CD4-positive, alpha-beta T cell treated with Interleukin-4 for 4 hours (primary cell): ENCODE measurements around the gene GRXCR1.

Experiments
- DNase-seq: peaks from one replicate; pipeline ENCODE4 v3.0.0-alpha.2; 2020

GRXCR1 gene

DNA sequence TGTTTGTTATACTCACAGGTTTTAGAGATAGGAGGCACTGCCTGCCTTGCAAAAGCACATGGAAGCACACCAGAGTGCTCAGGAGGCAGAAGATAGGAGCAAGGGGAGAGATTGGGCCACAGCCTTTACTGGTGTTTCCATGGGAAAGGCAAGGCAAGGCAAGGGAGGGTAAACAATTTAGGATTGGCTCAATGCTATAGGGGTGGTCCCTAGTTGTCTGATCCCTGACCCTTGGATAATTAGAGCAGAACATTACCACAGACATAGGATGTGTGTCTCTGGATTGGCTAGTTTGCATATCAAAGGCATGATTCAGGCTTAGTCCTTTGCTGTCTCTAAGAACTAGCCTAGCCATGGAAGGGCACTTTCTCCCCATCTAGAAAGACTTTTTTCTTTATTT, 36.1 kb downstream of the GRXCR1 start:
- DNase-seq = no peak

DNA sequence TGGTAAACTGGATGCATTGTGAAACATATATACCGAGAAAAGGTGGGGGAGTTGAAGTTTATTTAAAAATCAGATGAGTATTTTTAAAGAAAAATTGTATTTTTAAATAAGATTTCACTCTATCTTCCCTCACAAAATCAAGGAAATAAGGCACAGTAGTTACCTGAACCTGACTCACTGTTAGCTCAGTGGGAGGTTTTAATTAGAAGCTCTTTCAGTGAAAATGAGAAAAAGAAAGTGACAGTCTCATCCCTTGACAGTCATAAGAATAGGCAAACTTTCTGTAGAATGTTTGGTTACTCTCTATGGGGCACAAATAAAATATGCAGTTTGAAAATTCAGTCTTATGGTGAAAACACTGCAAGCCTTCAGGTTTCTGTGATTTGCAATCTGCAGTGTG, 49.7 kb downstream of the GRXCR1 start:
- DNase-seq = no peak

DNA sequence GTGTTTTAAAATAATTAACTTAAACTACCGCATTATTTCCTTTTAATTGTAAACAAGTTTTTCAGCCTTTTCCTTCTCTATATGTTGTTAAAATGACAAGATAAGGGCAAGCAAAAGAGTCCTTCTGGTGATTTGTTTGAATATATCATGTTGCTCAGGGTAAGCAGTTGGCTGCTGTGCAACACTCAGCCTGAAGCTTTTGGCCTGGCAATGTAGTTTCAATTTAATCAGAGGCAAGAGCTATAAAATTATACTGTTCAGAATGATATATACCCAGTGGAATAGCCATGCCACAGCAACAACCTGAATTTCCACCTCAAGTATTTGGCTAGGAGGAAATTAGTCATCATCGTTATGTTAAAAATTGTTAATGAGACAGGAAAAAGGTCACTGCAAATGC, 53.4 kb downstream of the GRXCR1 start:
- DNase-seq = no peak

GRCh38 chr4:42953321-42953720, 60.8 kb downstream of the GRXCR1 start:
- DNase-seq = no peak

DNA sequence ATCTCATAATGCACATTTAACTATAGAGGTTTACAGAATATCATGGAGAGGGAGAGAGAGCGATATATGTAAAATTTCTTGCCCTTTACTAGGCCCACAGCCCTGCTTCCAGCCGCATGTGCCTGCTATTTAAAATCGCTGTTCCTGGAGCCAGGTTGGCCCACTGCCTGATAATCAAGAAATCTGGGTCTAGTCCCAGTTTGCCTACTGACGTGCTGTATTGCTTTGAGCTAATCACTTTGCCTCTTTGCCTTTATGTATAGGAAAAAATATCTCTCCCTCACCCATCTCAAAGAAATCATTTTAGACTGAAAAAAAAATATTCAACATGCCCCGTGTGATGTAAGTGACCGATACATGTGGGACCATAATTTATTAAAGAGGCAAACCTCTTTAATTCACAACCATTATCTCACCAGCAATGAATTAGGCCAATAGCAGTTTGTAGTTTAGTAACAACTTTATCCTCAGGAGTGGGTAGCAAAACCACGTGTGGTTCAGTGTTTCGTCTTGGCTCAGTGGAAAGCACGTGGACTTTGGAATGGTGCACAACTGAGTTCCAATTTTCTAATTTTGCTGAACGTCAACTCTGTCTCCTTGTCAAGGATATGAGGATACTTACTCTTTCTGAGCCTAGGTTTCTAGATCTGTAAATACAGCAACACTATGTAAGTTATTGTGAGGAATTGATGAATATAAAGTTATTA, 62.6 kb downstream of the GRXCR1 start:
- DNase-seq = no peak

DNA sequence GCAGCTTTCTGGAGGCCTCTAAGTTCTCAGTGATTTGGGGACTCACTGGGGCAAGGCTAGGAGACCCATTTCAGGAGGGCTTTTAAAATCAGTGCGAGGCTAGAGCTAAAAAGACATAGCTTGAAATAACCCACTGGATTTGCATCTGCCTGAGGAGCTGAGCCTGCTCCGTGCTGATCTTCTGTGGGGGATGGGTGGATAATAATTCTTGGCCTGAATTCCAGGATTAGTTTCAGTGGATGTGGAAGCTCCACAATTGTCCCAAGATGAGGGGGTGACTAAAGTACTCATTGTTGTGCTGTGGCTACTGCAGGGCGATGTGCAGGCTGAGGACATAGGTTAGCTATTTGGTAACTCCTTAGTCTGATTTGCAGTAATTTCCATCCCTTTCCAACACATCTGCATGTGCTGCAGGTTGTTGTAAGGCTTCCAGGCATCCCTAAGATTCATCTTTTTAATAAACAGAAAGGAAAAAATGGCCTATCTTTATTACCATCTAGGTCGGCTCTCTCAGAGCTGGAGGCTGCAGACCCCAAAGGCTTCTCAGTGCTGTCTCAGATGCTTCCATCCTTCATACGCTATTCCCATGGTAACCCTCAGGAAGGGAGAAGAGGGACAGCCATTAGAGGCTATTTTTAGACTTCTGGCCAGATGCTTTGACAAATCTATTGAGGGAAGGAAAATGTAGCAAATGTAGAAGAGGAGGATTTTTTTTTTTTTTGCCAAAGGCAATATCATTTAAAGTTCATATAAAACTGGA, 63.4 kb downstream of the GRXCR1 start:
- DNase-seq = no peak

DNA sequence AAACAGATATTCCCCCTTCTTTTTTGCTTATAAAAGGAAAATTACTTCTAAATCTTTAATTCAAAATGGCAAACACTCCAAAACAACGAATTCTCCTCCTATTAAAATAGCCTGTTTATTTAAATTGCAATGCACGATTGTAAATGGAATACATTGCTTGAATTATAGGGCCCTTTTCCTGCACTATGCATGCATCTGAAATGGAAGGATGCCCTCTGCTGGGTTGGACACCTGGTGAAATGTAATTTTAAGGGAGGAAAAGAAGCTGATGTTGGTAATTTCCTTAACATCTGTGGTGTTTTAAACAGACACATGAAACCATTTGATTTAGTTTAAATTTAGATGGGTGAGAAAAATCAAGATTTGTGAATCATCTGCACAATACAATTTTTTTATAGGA, 72.8 kb downstream of the GRXCR1 start:
- no peak for DNase-seq

- DNase-seq = no peak
These were observed 93.5 kb downstream of the GRXCR1 start for GRCh38 chr4:42985976-42986375.

- no peak for DNase-seq
These were observed 102.9 kb downstream of the GRXCR1 start for GRCh38 chr4:42995343-42995944.

GRCh38 chr4:43008793-43009192, 116.3 kb downstream of the GRXCR1 start:
- no peak for DNase-seq

- DNase-seq = no peak
These were observed 121.7 kb downstream of the GRXCR1 start for GRCh38 chr4:43014256-43014655.

GRCh38 chr4:43041632-43042031, 149.1 kb downstream of the GRXCR1 start:
- no peak for DNase-seq

DNA sequence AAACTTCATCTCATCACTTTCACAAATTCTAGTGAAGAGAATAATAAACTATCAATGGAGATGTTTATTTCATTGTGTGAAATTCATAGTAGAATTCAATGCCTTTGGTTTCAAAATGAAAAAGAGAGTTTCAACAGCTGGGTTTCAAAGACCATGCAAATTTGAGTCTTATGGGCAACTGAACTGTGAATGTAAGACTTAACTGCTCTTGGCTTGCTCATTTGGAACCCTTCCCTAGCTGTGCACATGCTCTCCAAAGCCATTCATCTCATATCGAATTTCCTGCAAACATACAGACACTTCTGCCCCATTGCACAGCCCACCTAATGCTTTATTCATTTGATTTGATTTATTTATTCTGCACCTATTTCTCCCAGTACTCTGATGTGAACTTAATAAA, 154.5 kb downstream of the GRXCR1 start:
- no peak for DNase-seq

- no peak for DNase-seq
These were observed 156.1 kb downstream of the GRXCR1 start for GRCh38 chr4:43048570-43048969.

DNA sequence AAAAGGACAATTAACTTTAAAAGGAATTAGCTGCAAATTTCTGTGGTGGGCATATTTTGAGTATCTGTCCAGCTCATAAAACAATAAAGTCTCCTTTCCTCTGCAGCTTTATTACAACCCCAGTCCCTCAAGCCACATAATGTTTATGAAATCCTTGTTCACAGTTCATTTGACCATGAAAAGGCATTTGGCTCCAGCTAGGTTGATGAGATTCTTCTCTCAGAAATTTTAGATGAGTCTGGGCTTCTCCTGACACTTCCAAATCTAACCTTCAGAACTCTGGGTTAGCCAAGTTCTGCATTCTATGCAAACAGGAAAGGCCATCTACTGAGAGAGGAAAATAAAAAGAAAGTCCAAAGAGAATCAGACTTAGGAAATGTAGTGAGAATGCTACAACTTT, 156.8 kb downstream of the GRXCR1 start:
- DNase-seq = no peak

- DNase-seq = no peak
These were observed 173.9 kb downstream of the GRXCR1 start for GRCh38 chr4:43066415-43066814.

GRCh38 chr4:43071069-43071468, 178.6 kb downstream of the GRXCR1 start:
- no peak for DNase-seq
